Fibroblast of lung (primary cell): ENCODE results near the gene AMBP. TPM values are rescaled to one million over a fixed set of nuclear protein-coding genes. Genes with fewer than 3 reads are reported as not detected.

Source experiments
- DNase-seq, 2 donors: peaks; one replicate each; pipeline versions ENCODE4 v3.0.0 to v3.0.0-alpha.2; 2010; ENCODE audit warnings: low read depth in 2 of 2
- H2AFZ ChIP-seq: 2 replicates; pipeline ENCODE4 v1.5.1; 2012; ENCODE audit warnings: low read length, control low read depth, inconsistent platforms
- H3K27ac ChIP-seq: 2 replicates; pipeline ENCODE4 v1.5.1; 2011; ENCODE audit warnings: low read length, control low read depth; ENCODE audit not compliant: insufficient read depth
- H3K27me3 ChIP-seq: 2 replicates; pipeline ENCODE4 v1.5.1; 2011; ENCODE audit warnings: mild to moderate bottlenecking, low read length; ENCODE audit not compliant: control insufficient read depth, insufficient read depth
- H3K36me3 ChIP-seq: 2 replicates; pipeline ENCODE4 v1.5.1; 2011; ENCODE audit warnings: low read length; ENCODE audit not compliant: control insufficient read depth, insufficient read depth
- H3K4me1 ChIP-seq: 2 replicates; pipeline ENCODE4 v1.5.1; 2011; ENCODE audit warnings: low read length; ENCODE audit not compliant: control insufficient read depth, insufficient read depth; ENCODE audit errors: extremely low read depth
- H3K4me2 ChIP-seq: 2 replicates; pipeline ENCODE4 v1.5.1; 2011; ENCODE audit warnings: low read length, control low read depth; ENCODE audit not compliant: insufficient read depth; ENCODE audit errors: extremely low read depth
- H3K4me3 ChIP-seq, 4 experiments: fragments of 200-600 bp in 1 of 4; sonication (generic) in 1 of 4; replicated peaks in 1 of 4; 2 replicates each; pipeline ENCODE4 v1.5.1; 2011 to 2016; ENCODE audit warnings: low read length in 4 of 4, low read depth in 3 of 4, mild to moderate bottlenecking in 3 of 4, control low read depth in 2 of 4, inconsistent platforms in 1 of 4, mixed read lengths in 1 of 4; ENCODE audit not compliant: insufficient read depth in 1 of 4; ENCODE audit errors: control extremely low read depth in 1 of 4
- H3K79me2 ChIP-seq: 2 replicates; pipeline ENCODE4 v1.5.1; 2012; ENCODE audit warnings: mild to moderate bottlenecking, low read length, inconsistent platforms; ENCODE audit not compliant: control insufficient read depth, insufficient read depth
- H3K9ac ChIP-seq: 2 replicates; pipeline ENCODE4 v1.5.1; 2011; ENCODE audit warnings: mild to moderate bottlenecking, low read length, control low read depth; ENCODE audit not compliant: insufficient read depth
- H3K9me3 ChIP-seq: 2 replicates; pipeline ENCODE4 v1.5.1; 2012; ENCODE audit warnings: low read depth, low read length; ENCODE audit not compliant: control insufficient read depth, insufficient read depth
- H4K20me1 ChIP-seq: 2 replicates; pipeline ENCODE4 v1.5.1; 2011; ENCODE audit warnings: low read length; ENCODE audit not compliant: control insufficient read depth, insufficient read depth; ENCODE audit errors: extremely low read depth
- EZH2 ChIP-seq: IDR thresholded peaks from 2 replicates; pipeline ENCODE4 v1.5.1; 2012; ENCODE audit warnings: low read length, control low read depth, mild to moderate bottlenecking; ENCODE audit errors: missing control alignments
- polyA plus RNA-seq, 2 donors: library from polyadenylated mRNA; depleted of rRNA in 1 of 2; stranded (reverse) in 1 of 2; unstranded in 1 of 2; fragments of >200 nt; gene quantifications; 2 replicates each; pipeline ENCODE4 v1.2.1, GENCODE V29; 2011 to 2012; ENCODE audit warnings: missing spikeins in 1 of 2
- total RNA-seq: library from RNA; depleted of rRNA; stranded (reverse); fragments of >200 nt; gene quantifications from 2 replicates; pipeline ENCODE4 v1.2.1, GENCODE V29; 2014
- TF ChIP-seq, protein P1 (sequence below), 2 donors: IDR thresholded peaks in 1 of 2; conservative IDR thresholded peaks in 1 of 2; 1 replicate in 1 of 2; 2 replicates in 1 of 2; pipeline ENCODE4 v1.5.1; 2011 to 2012; ENCODE audit warnings: low read length in 2 of 2, control low read depth in 1 of 2, inconsistent platforms in 1 of 2, low read depth in 1 of 2, mild to moderate bottlenecking in 1 of 2

AMBP gene
- total and polyA plus RNA-seq, 2 donors (not counting 1 experiment from before 2014, with no cell fraction given) = 0.07 to 0.17 TPM

DNA sequence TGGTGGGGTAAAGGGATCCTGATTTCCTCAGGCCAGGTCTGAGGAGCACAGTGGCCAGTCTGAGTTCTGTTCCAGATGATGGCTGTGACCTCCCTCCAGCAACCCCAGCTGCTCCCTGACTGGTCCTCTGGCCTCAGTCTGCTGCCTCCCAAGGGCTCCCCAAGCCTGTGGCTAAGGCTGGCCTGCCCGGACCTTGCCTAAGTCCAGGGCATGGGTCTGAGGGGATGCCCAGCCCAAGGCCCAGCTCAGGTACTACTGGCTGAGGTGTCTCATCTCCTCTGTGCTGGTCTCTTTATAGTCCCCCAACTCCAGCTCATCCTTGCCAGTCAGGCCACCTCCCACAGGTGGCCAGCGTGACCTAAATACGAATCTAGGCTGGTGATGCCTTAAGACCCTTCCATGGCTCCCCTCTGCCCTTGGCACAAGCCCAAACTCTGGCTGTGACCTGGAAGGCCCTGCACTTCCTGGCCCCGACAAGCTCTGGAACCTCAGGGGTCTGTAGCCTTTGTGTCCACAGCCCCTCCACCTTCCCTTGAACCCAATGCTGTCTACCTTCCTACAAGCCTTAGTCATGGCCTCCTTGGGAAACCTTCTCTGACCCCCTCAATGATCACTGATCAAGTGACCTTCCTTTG lies 11.2 kb upstream of the AMBP start:
- Histone ChIP-seq H4K20me1 (no peaks in the 10 kb centered on the region), H2AFZ (no peak overlapping the region), H3K36me3 (no peaks in the 10 kb centered on the region), H3K9ac (no peak overlapping the region), H3K79me2 (no peaks in the 10 kb centered on the region), H3K27ac (no peak overlapping the region), H3K4me1 (no peaks in the 10 kb centered on the region), H3K4me2 (no peak overlapping the region), H3K9me3 (no peaks in the 10 kb centered on the region), H3K27me3 (peaks cover 18% of the 10 kb centered on the region), H3K4me3 (no peak overlapping the region)
- TF ChIP-seq EZH2 = no peak
- TF ChIP-seq, protein P1, sequence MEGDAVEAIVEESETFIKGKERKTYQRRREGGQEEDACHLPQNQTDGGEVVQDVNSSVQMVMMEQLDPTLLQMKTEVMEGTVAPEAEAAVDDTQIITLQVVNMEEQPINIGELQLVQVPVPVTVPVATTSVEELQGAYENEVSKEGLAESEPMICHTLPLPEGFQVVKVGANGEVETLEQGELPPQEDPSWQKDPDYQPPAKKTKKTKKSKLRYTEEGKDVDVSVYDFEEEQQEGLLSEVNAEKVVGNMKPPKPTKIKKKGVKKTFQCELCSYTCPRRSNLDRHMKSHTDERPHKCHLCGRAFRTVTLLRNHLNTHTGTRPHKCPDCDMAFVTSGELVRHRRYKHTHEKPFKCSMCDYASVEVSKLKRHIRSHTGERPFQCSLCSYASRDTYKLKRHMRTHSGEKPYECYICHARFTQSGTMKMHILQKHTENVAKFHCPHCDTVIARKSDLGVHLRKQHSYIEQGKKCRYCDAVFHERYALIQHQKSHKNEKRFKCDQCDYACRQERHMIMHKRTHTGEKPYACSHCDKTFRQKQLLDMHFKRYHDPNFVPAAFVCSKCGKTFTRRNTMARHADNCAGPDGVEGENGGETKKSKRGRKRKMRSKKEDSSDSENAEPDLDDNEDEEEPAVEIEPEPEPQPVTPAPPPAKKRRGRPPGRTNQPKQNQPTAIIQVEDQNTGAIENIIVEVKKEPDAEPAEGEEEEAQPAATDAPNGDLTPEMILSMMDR (conservative IDR thresholded peaks at IDR 0.05 in 1 of 2, IDR thresholded peaks at IDR 0.05 in 1 of 2; ENCODE audit: low read depth in 1 of 2, low read length in 2 of 2) = no peak
- no peak for DNase-seq

DNA sequence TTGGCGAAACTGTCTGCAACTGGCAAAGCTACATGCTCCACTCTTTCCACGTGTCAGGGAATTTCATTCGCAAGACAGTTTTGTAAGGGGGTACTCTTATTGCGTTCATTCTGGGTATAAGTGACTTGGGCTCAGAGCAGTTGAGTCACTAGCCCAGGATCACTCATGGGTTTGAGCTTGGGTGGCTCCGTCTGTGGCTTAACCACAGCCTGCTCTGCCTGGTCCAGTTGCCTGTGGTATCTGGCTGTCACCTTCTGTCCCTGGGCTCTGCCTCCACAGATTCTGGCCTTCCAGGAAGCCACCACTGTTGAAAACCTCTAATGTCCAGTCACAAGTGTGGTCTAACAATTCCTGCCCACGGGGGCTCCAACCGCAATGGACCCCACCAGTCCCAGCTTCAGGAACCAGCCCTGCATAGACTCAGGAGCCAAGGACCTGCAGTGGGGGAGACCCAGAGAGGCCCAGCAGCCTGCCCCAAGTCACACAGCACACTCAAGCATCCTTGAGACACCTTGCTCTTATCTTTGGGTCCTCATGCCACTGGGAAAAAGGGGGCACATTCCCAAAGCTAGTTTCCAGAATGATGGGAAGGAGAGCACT lies 10.6 kb upstream of the AMBP start:
- no peak overlapping the region for H3K27ac ChIP-seq
- DNase-seq = no peak
- H3K4me2 ChIP-seq = no peak overlapping the region
- peaks cover 21% of the 10 kb centered on the region for H3K27me3 ChIP-seq
- no peaks in the 10 kb centered on the region for H3K4me1 ChIP-seq
- no peak overlapping the region for H3K9ac ChIP-seq
- no peak overlapping the region for H2AFZ ChIP-seq
- TF ChIP-seq, protein P1 (conservative IDR thresholded peaks at IDR 0.05 in 1 of 2, IDR thresholded peaks at IDR 0.05 in 1 of 2; ENCODE audit: low read depth in 1 of 2, low read length in 2 of 2) = no peak
- TF ChIP-seq EZH2 = no peak
- H4K20me1 ChIP-seq = no peaks in the 10 kb centered on the region
- H3K9me3 ChIP-seq = no peaks in the 10 kb centered on the region
- no peak overlapping the region for H3K4me3 ChIP-seq
- H3K36me3 ChIP-seq = no peaks in the 10 kb centered on the region
- H3K79me2 ChIP-seq = no peaks in the 10 kb centered on the region

DNA sequence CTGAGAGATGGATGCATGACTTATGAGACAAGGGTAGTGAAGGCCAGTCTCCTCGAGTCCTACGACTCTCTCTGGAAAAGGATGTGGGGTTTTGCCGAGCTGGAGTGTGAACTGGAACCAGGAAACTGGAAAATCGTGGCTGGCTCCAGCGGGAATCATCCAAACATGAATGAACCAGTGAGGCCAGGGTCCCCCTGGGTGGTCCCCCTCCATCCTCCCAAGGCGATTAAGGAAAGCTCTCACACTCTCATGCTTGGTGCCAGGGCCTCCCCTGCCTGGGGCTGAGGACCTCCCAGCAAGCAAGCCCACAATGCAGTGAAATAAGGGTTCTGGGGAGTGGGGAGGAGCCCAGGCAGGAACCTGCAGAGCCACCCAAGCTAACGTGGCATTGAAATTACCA lies 9.6 kb upstream of the AMBP start:
- Histone ChIP-seq H3K9ac (no peak overlapping the region), H3K27me3 (peaks cover 21% of the 10 kb centered on the region), H3K4me3 (no peak overlapping the region), H3K36me3 (no peaks in the 10 kb centered on the region), H3K9me3 (no peaks in the 10 kb centered on the region), H3K79me2 (no peaks in the 10 kb centered on the region), H3K4me1 (no peaks in the 10 kb centered on the region), H4K20me1 (no peaks in the 10 kb centered on the region), H3K27ac (no peak overlapping the region), H2AFZ (no peak overlapping the region), H3K4me2 (no peak overlapping the region)
- TF ChIP-seq EZH2 = no peak
- TF ChIP-seq, protein P1 (conservative IDR thresholded peaks at IDR 0.05 in 1 of 2, IDR thresholded peaks at IDR 0.05 in 1 of 2; ENCODE audit: low read depth in 1 of 2, low read length in 2 of 2) = no peak
- DNase-seq = no peak
